ENCODE results near the gene PRDX5.

- TF ChIP-seq POLR2AphosphoS5 (IDR thresholded peaks at IDR 0.05; ENCODE audit: borderline replicate concordance, low read depth, low read length): no peak
- no peak for TF ChIP-seq EZH2 (IDR thresholded peaks at IDR 0.05)
Observed at GRCh38 chr11:64268893-64269539, 48.9 kb upstream of the PRDX5 start.

Data from SK-N-MC (cell line).